NK-92 treated with Interleukin-12 subunit alpha and Interleukin-12 subunit beta, amount 100 ng/mL, for 24 hours (cell line): ENCODE data around the gene FCN3.
A peak's percentile ranks its signal among the peaks of the same experiment; 100 is the strongest.
"Not testable (repeated sequence)": the region's sequence is repeated elsewhere in the genome, so short reads cannot be mapped to it uniquely, and the experiment has no call there.

Experiments
- DNase-seq: peaks from one replicate; lab custom pipeline; 2025; lab: John Stamatoyannopoulos, UW

The FCN3 gene

DNA sequence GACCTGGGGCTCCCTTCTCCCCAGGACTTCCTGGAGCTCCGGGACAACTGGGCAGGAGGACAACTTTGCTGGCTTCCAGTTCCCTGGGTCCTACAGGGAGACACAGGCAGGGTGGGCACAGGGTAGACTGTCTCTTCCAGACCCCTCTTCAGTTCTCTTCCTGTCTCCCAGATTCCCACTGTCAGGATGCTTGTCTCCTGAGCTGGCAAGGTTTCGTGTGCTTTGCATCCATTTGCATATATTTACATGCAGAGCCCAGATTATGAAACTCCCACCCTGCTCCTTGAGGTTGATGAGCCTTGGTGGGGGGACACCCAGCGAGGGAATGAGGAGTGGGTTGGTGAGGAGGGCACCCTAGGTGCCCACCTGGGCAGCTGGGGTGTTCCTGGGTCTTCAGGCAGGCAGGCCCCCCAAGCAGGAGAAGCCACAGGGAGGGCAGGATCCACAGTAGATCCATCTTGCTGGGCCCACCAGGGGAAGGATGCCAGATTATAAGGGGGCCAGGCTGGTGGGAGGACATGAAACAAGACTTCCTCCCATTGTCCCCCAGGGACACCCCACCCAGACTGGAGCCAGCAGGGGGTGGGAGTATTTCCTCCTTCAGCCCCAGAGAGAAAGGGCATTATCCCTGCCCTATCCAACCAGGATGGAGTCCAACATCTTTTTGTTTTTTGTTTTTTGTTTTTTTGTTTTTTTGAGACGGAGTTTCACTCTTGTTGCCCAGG lies at the start of gene FCN3:
Gene FCN3 (minus strand): TSS at position 463 of the 725 bp plus-strand sequence. CDS start 6 bp downstream, at position 457.
- DNase-seq = no peak

DNA sequence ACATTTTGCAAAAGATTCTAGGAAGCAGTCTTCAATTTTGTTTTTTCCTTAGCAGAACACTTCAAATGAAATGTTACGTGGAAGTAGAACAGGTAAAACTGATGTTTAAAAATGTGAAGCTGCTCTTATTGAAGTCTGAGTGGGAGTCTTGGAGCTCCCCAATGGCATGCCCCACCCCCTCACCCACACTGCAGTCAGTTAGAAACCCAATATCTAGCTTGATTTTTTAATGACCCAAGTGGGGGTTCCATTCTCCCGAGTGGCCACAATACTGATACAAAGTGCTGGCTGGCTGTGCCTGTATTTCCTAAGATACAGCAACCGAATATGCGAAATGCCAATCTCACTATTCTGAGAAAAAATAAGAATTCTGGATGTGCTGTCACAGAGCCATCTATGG lies 49.1 kb upstream of the FCN3 start:
- DNase-seq = no peak

DNA sequence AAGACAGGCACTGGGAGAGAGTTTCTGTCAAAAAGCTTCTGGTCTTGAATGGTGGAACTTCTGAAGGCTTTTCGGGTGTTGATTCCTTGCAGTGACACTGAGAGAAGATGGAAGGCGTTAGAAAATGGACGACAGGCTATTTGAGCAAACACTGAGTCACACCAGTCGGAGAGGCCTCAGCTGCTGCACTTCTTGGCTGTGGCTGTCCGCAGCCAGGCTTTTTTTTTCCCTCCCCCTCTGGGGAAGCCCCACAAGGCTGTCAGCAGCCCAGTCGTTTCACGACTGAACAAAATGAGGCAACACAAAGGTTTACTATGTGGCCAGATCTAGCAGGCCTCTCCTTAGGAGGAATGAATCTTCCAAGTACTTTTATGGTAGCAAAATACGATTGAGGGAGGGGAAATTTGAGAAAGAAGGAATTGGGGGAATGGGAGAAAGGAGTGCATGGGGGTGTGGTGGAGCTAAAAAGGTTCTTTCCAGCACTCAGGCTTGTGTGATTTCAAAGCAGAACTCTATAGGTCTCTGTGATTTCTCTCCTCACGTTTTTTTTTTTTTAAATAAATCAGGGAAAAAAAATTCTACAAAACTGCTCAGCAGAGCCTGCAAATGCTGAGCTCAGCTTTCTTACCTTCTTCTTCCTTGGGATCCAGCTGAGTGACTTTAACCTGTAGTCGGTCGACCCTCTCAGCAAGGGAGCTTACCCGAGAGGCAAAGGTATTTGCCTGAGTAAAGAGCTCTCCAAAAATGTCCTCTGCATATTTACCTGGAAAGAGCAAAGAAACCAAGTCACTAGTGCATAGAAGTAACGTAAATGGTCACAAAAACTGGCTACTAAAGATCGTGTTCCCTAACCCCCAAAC lies 43.9 kb upstream of the FCN3 start:
- no peak for DNase-seq

DNA sequence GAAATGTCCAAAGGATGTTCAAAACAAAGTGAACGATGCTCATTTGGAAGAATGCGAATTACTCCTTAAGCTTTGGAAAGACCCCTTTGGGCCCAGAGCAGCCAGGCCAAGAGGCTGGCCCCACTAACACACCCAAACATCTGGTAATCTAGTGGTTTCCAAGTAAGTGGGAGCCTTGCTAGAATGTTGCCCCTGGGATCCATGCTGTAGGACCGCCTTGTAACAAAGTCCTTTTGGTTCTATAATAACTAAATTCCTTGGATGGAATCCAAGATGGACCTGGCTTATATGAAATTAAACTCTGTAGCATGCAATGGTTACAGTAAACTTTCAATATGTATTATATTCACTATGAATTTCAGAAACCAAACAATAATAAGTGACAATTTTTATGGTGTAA lies 43.1 kb upstream of the FCN3 start:
- no peak for DNase-seq

DNA sequence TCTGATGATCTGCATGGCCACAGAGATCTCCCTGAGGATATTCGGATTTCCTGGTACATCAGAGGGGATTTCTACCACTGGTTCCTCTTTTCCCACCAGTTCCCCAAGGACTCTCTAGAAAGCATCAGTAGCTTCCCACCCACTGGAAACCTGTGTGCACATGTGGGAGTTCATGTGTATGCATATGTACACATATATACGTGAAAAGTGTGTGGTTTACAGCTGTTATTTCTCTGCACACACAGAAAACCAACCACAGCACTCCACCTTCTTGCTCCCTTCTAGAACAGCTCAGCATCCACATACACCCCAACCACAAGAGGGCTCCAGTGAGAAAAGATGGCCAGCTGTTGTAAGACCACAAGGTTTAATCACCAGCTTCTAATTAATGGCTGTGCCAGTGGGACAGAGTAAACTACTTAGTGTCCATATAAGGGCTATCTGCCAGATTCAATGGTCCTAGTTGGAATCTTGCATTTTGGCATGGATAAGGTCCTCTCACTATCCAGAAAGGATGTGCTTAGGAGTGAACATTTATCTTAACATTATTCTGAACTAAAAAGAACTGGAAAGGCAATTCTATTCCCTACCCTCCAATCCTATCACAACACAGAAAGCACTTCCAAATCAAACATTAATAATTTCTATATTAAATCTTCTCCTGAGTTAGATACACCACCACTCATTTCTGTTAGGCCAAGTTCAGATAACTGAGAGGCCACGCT lies 41.9 kb upstream of the FCN3 start:
- DNase-seq = peak; percentile 10

DNA sequence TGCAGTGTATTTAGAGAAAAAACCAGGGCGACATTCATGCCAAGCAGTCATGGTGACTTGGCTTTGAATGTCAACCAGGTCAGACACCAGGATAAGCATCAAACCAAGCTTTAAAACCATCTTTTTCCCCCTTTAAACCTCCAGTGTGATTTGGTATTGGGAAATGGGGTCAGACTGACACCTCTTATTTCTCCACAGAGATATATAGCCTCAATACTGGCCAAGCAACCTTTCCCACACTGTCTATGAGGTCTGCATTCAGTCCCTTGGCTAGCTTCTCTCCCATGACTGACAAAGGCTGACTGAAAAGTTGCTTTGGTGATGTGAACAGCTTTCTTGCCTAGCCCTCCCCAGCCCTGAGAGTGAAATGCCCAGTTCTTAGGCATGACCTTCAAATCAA lies 39.5 kb upstream of the FCN3 start:
- no peak for DNase-seq

DNA sequence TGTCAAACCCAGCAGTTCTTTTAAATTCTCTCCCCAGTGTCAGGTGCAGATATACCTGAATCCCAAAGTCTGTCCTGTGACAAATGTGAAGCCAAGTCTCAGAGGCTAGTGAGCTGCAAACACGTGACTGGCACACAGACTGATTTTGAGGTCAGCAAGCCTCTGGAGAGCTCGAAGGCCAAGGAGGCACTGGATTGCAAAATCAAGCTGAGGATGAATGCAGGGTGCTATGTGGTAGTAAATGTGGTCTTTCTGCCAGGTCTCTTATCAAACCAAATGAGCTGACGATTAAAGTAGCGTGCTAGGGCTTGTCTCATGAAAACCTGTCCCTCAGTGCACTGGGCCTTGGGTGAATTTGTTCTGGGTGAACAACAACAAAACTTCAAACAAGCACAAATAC lies 38.4 kb upstream of the FCN3 start:
- no peak for DNase-seq

DNA sequence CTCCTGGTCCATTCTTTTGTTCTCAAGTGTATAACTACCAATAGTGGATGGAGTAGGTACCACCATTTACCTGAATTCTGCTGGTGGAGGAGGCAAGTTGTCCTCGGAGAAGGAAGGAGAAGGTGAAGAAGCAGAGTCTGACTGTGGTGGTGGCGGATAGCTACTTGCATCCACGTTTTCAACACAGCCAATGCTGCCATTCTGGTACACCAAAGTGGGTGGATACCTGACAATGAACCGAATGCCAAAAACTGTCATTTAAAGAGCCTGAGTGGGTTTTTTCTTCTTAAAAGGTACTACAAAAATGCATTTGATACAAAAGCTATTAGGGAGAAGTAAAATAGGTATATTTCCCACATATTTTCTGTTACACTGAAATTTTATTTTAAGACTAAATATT lies 37.9 kb upstream of the FCN3 start:
- DNase-seq = no peak

DNA sequence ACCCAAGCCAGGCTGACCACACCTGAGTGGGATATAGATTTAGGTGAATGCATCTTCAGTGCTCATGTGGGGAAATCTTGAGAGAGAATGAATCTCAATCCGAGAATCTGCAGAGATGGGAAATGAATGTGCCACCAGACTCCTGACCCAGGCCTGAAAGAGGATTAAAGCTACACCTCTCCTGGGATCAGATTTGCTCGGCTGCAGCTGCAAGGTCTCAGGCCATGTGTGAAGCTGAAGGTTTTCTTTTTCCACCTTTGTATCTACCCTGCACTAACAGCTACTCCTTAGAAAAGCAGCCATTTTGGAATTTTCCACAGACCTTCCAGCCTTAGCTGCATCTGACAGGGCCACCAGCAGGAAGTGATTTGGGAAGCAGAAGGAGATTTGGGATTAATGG lies 36.1 kb upstream of the FCN3 start:
- no peak for DNase-seq

DNA sequence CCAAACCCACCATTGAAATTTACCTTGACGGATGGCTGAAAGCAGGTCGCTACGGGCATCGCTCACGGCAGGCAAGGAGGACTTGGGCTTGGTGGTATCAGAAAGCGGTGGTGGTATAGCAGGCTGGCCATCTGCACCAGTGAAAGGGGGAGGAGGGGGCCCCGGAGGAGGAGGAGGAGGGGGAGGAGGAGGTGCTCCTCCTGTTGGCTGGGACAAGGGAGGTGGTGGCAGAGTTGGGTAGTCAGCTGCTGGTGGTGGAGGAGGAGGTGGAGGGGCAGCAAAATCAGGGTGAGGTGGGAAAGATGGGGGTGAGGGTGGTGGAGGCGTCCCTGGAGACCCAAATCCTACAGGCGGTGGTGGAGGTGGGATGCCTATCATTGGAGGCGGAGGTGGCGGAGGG lies 35.0 kb upstream of the FCN3 start:
- no peak for DNase-seq

DNA sequence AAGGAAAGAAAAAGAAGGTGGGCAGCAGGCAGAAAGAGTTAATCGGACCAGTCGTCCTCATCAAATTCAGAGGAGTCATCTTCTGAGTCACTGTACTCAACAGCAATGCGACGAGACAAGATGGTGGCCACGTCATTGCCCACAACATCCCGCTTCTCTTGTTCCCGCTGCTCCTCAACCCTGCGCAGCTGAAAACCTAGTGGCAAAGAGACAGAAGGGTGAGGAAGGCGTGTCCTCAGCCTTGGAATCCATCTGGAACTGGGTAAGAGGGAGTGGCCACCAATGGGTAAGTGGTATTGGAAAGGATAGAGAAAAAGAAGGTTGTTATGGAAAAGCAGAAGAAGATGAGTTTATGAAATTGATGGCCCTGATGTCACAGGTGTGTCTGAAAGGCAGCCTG lies 33.5 kb upstream of the FCN3 start:
- no peak for DNase-seq

DNA sequence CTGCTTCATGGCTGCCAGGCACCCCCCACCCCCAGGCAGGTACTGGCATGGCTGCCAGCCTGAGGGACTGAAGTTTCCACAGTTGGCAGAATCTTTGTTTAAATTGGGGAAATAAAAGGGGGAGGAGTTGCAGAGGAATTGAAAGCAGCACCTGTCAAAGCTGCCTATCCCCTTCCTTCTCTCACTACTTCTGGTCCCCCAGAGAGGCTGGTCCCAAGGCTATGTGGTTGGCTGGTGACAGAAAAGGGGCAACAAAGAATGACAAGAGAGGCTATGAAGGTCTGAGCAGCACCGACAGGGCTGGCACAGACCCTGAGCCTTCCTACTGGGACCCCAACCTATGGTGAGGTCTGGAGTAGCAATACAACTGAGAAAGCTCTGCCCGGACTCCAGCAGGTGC lies 32.2 kb upstream of the FCN3 start:
- DNase-seq = not testable (repeated sequence)

DNA sequence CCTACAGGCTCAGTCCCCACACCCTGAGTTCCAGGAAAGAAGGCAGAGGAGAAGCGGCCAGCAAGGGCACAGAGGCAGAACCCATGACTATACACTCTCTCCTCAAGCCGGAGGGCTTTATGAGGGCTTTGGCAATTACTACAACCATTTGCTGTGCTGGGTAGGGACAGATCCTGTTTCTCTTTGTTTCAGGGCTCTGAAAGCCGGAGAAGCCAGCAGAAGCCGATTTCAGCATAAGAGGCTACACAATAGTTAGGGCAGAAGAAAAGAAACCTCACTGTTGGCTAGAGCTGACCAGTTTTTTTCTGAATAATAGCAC lies 31.7 kb upstream of the FCN3 start:
- DNase-seq = no peak

DNA sequence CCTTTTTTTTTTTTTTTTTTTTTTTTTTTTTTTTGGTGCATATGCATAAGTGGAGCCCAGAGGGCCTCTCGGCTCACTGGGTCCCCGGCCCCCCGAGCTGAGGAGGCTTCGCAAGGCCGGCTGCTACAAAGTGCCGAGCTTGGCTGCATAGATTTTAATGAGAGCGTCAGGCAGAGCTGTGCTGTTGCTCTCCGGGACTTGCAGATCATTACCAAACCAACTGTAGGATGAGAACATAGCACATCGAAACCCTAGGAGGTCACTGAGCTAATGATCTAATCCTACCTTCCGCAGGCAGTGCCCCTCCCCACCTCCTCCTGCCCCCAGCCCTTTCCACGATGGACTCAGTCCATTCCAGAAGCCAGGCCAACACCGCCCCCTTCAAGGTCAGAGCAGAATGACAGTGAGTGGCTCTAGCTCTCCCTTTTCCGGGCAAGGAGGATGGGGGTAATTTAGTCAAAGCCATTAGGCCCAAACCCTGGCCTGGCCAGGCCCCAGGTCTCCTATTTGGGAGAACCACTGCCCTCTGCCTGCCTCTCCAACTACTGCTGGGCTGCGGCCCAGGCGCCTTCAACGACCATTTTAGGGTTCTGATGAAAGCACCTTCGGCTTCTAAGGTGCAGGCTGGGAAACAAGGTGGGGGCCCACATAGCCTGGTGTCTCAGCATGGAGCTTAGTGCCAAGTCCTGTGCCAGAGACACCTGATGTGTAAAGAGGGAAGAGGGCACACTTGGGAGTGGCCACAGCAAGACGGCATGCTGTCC lies 31.2 kb upstream of the FCN3 start:
- DNase-seq = not testable (repeated sequence)

DNA sequence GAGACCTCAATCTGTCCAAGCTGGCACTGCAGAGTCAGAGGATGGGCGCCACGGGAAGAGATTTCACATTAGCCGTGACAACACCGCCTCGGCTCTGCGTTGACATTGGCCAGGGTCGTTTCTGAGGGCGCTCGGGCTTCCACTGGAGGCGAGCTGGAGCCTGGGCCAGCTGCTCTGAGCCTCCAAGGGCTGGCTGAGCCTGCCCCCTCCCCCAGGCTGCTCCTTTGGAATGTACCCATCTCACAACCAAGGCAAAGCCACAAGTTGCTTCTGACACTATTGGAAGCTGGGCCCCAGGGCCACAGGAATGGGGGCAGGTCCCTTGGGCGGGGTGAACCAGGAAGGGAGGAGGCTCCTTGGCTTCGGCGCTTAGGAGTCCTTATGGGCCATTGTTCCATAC lies 30.4 kb upstream of the FCN3 start:
- no peak for DNase-seq

DNA sequence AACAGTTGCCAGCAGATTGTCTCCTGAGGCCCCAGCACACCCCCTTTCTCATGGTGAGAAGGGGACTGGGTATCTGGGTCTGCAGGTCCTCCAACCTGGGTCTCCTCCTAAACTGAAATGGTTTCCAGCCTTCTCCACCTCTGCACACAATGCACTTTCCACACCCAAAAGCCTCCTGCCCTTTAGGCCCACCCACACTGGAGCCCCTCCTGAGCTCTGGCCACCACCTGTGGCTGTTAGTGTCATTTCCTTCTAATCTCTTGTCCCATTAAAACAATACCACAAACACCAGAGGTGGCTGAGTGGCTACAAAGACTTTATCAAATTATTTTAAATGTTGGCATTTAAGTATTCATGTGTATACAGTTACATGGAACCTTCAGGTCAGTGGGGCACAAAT lies 29.3 kb upstream of the FCN3 start:
- no peak for DNase-seq

DNA sequence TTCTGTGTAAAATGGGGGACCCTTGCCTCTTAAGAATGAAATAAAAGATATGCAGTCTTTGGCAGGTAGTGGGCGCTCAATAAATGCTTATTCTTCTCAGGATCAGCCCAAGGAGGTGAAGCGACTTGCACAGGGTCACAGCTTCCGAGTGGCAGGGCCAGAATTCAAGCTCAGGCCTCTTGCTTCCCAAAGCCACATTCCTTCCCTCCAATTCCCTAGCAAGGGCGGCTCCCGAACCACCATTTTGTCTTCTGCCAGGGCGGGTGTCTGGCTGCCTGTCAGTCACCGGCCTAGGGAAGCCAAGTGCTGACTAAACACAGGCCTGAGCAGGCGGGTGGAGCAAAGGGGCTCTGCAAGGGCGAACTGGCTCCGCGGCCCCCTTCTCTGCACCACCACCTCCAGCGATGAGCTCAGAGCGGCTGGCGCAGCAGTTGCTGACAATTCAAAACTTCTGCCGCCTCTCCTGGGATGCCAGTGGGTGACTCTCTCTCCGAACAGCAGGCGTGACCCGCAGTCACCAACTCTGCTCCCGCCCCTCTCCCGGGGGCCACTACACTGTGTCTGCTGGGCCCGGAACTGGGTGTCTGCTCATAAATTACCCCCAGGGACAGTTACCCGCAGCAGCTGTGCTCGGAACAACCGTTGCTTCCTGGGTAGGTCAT lies 28.6 kb upstream of the FCN3 start:
- DNase-seq = no peak

DNA sequence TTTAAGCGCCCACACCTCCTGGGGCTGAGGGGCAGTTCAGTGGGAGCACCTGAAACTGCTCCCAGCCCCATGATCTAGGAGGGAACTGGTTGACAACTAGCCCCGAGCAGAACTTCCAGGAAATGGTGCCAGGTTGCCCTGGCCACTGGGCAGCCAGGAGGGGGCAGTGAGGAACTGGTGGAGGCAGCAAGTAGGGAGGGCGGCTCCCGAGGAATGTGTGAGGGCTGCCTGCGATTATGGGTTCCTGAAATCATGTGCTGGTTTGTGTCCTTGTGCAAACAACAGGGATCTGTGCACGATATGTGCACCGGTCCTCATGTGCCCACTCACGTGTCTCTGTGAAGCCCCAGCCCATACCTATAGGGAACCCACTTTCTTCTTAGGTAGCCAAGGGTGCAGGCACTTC lies 27.7 kb upstream of the FCN3 start:
- DNase-seq = no peak

DNA sequence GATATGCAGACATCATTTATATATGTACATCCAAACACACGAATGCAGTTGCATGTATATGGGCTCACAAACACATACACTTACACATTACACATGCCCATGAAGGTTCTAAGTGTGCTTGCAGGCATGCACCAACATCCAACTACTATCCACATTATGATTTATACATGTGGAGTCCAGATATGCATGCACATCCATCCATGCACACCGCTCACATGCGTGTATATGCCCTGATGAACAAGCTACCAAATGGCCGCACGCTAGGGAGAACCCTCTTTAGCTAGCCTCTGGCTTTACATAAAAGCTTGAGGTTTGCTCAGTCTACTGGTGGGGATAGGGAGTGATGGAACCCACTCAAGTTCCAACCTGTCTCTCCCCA lies 26.3 kb upstream of the FCN3 start:
- no peak for DNase-seq

DNA sequence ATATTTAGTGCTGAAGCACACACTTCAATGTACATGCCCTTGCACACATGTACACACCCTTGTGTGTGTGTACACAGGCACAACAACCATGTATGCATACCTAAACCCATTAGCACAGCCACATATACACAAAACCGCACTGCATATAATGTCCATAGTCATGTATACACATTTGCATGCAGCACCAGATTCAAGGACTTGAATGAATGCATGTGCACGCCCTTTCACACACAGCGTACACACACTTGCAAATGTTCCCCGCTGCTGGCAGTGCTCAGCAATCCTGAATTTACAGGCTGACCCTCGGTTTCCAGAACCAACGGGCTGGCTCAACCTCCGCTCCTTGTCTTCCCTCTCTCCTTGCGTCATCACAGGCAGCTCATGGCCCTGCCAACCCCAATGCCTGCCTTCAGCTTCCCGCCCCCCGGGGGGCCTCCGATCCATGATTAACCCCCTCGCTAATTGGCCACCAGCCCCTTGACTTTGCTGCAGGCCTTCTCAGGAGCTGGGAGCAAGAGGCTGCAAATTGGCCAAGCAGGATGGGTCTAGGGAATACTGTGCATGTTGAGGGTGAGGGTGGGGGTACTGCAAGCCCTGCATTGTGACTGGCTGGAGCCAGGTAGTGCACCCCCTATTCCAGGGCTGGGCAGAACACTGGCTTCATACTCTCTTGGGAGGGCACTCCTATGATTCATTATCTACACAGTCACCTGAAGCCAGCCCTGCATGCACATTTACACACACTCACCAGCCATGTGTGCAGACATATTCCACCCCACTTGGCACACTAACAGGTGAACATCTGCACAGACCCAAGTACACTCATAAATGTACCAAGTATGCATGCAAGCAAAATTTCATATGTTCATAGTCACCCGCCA lies 25.7 kb upstream of the FCN3 start:
- no peak for DNase-seq
